Fibroblast of mammary gland (primary cell): ENCODE measurements around the gene SLC27A5.

Source experiments
- DNase-seq: peaks from one replicate; pipeline ENCODE4 v3.0.0-alpha.2; 2010; ENCODE audit warnings: low read depth
- H3K4me3 ChIP-seq: 2 replicates; pipeline ENCODE4 v1.5.1; 2011; ENCODE audit warnings: low read depth, mild to moderate bottlenecking, low read length, moderate library complexity; ENCODE audit not compliant: control insufficient read depth
- CTCF ChIP-seq: conservative IDR thresholded peaks from 2 replicates; pipeline ENCODE4 v1.5.1; 2011; ENCODE audit warnings: low read depth, low read length, inconsistent platforms; ENCODE audit not compliant: control insufficient read depth, insufficient read depth

Gene SLC27A5

GRCh38 chr19:58511353-58512208 is at the start of gene SLC27A5:
Gene SLC27A5, minus strand, starts transcription at chr19:58511992. Its CDS starts 37 bp downstream, at chr19:58511955.
- no peak for DNase-seq
- no peak within 1 kb of the TSS for H3K4me3 ChIP-seq
- TF ChIP-seq CTCF: no peak

- H3K4me3 ChIP-seq: no peak overlapping the region
- no peak for TF ChIP-seq CTCF
- DNase-seq: no peak
Measured at GRCh38 chr19:58560921-58561320, 49.1 kb upstream of the SLC27A5 start.

- H3K4me3 ChIP-seq: peak overlapping the region; percentile 91
- no peak for DNase-seq
- no peak for TF ChIP-seq CTCF
Measured at GRCh38 chr19:58560007-58560887, 48.5 kb upstream of the SLC27A5 start.

GRCh38 chr19:58559275-58560006 is 47.6 kb upstream of the SLC27A5 start:
- peak; percentile 90 for DNase-seq
- TF ChIP-seq CTCF: no peak
- peak overlapping the region; percentile 91 for H3K4me3 ChIP-seq

- TF ChIP-seq CTCF: no peak
- H3K4me3 ChIP-seq: peak overlapping the region; percentile 91
- DNase-seq: peak; percentile 98
Measured at GRCh38 chr19:58558623-58559274, 47.0 kb upstream of the SLC27A5 start.
